Esophagus muscularis mucosa (tissue), 3 donors: ENCODE measurements around the gene CLCA1.
A peak's percentile ranks its signal among the peaks of the same experiment; 100 is the strongest.

Experiments used
- CTCF ChIP-seq, 3 experiments: fragments of 200-600 bp in 2 of 3; fragments of 450-650 bp in 1 of 3; sonication (generic) in 2 of 3; IDR thresholded peaks; one replicate each; pipeline ENCODE4 v1.5.1; 2017 to 2019; ENCODE audit warnings: antibody characterized with exemption in 3 of 3, mild to moderate bottlenecking in 2 of 3, moderate library complexity in 1 of 3
- POLR2AphosphoS5 ChIP-seq, 2 donors: sonication (generic); formaldehyde crosslinking; IDR thresholded peaks; one replicate each; pipeline ENCODE4 v1.6.1; 2017; ENCODE audit warnings: antibody characterized with exemption in 2 of 2

- TF ChIP-seq CTCF (IDR thresholded peaks at IDR 0.05) (peak in 1 of 3 experiments; percentile 16), POLR2AphosphoS5 (IDR thresholded peaks at IDR 0.05) (no peak)
Observed at GRCh38 chr1:86515597-86515996, 46.9 kb downstream of the CLCA1 start.
